ENCODE data around the gene UBE2J1.
"Not testable (repeated sequence)": the region's sequence is repeated elsewhere in the genome, so short reads cannot be mapped to it uniquely, and the experiment has no call there.

The UBE2J1 gene

DNA sequence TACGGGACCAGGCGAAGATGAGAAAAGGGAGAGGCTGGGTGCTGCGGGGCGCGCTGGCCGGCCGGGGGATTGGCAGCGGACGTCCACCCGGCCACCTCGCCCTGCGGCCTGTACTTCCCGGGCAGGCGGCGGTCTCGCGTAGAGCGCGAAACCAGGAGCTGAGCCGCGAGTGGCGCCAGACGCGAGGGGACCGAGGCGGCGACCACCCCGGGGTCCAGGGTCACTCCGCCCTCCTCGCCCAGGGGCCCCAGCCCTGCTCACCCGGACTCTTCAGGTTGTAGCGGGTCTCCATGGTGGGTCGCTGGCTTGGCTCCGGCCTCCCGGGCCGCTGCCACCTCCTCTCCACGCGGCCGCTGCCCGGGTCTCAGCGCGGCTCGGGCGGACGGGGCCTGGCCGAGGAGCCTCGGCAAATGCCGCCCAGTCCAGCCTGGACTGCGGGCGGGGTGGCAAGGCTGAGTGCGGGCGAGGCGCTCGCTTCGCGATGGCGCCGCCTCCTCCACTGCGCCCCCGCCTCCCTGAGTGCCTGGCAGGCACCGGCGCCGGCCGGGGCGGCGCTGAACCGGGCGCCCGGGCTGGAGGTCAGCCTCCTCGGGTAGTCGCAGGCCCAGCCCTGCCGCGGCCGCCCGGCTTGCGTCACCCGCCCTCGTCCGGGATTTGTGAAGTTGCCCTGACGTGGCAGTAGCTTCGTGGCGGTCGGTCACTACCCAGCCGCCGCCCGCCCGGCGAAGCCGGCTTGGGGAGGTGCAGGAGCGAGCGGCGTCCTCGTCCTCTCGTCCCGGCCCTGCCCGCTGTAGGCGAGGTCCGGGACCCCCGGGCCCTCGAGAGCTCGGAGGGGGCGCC, at the start of gene UBE2J1:
UBE2J1 (minus strand) TSS at position 445 of the 840 bp plus-strand sequence; CDS start at position 292, 153 bp downstream.
- TF ChIP-seq, protein P1, sequence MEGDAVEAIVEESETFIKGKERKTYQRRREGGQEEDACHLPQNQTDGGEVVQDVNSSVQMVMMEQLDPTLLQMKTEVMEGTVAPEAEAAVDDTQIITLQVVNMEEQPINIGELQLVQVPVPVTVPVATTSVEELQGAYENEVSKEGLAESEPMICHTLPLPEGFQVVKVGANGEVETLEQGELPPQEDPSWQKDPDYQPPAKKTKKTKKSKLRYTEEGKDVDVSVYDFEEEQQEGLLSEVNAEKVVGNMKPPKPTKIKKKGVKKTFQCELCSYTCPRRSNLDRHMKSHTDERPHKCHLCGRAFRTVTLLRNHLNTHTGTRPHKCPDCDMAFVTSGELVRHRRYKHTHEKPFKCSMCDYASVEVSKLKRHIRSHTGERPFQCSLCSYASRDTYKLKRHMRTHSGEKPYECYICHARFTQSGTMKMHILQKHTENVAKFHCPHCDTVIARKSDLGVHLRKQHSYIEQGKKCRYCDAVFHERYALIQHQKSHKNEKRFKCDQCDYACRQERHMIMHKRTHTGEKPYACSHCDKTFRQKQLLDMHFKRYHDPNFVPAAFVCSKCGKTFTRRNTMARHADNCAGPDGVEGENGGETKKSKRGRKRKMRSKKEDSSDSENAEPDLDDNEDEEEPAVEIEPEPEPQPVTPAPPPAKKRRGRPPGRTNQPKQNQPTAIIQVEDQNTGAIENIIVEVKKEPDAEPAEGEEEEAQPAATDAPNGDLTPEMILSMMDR (conservative IDR thresholded peaks at IDR 0.05) = no peak
- peak; percentile 88 for TF ChIP-seq ZFX (IDR thresholded peaks at IDR 0.05)
- peak within 1 kb of the TSS; percentile 90 for H3K27ac ChIP-seq

- TF ChIP-seq, protein P1 (conservative IDR thresholded peaks at IDR 0.05) = no peak
- TF ChIP-seq ZFX (IDR thresholded peaks at IDR 0.05) = no peak
- no peak overlapping the region for H3K27ac ChIP-seq
Observed at GRCh38 chr6:89400912-89401399, 48.4 kb upstream of the UBE2J1 start.

DNA sequence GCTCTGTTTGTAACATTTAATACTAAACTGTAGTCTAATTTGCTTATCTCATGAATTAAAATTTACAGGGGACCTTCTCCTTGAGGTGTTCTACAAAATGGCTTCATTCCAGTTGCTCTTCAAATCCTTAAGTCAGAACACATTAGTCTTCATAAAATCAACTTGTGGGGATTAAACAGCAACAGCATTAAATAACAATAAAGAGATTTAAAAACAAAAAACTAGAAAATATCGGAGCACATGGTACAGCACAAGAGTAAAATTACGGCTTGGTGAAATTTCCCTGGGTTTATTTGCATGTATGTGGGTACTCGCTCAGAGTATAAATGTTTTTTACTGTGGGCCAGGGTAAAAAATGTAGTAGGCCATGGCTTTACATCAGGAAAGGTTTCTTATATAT, 47.5 kb upstream of the UBE2J1 start:
- no peak overlapping the region for H3K27ac ChIP-seq
- no peak for TF ChIP-seq ZFX (IDR thresholded peaks at IDR 0.05)
- TF ChIP-seq, protein P1 (conservative IDR thresholded peaks at IDR 0.05) = no peak

GRCh38 chr6:89398762-89399525, 46.4 kb upstream of the UBE2J1 start:
- TF ChIP-seq, protein P1 (conservative IDR thresholded peaks at IDR 0.05) = no peak
- no peak for TF ChIP-seq ZFX (IDR thresholded peaks at IDR 0.05)

GRCh38 chr6:89397884-89398283, 45.4 kb upstream of the UBE2J1 start:
- H3K27ac ChIP-seq = not testable (repeated sequence)

More at GRCh38 chr6:89398762-89399525, 46.4 kb upstream of the UBE2J1 start:
- H3K27ac ChIP-seq = no peak overlapping the region

GRCh38 chr6:89393659-89394058, 41.1 kb upstream of the UBE2J1 start:
- TF ChIP-seq, protein P1 (conservative IDR thresholded peaks at IDR 0.05) = no peak
- no peak for TF ChIP-seq ZFX (IDR thresholded peaks at IDR 0.05)
- H3K27ac ChIP-seq = no peak overlapping the region

- TF ChIP-seq, protein P1 (conservative IDR thresholded peaks at IDR 0.05) = no peak
- TF ChIP-seq ZFX (IDR thresholded peaks at IDR 0.05) = no peak
- H3K27ac ChIP-seq = no peak overlapping the region
Observed at GRCh38 chr6:89392823-89393222, 40.3 kb upstream of the UBE2J1 start.

Data from C4-2B (cell line).